Caco-2 (cell line): ENCODE data around the gene FAM53A. TPM values are rescaled to one million over a fixed set of nuclear protein-coding genes. Genes with fewer than 3 reads are reported as not detected.

ENCODE experiments used
- BruUV-seq: library from RNA; stranded (reverse); fragments of 400-500 nt; replicated peaks from 2 replicates; lab custom pipeline; 2021; lab: Mats Ljungman, UMichigan
- CTCF ChIA-PET: fragments of 300-600 bp; sonication (Branson Sonifier 250); formaldehyde crosslinking; loops from one replicate; lab custom pipeline; 2022; ENCODE audit warnings: antibody characterized with exemption; lab: Charles Lee
- POLR2A ChIA-PET: fragments of 300-600 bp; sonication (Branson Sonifier 250); formaldehyde crosslinking; loops from one replicate; lab custom pipeline; 2022; ENCODE audit warnings: antibody characterized with exemption; lab: Charles Lee
- DNase-seq, 2 experiments: peaks; one replicate each; pipeline versions ENCODE4 v3.0.0 to v3.0.0-alpha.2; 2020 to 2022
- H3K27me3 ChIP-seq: replicated peaks from 2 replicates; pipeline ENCODE4 v1.6.0; 2011; ENCODE audit warnings: low read length; ENCODE audit not compliant: control insufficient read depth, insufficient read depth
- H3K36me3 ChIP-seq: 2 replicates; pipeline ENCODE4 v1.5.1; 2011; ENCODE audit warnings: low read length; ENCODE audit not compliant: control insufficient read depth, insufficient read depth
- H3K4me1 ChIP-seq: fragments of 250-450 bp; sonication (Bioruptor Pico); 2 replicates; pipeline ENCODE4 v1.5.1; 2020; ENCODE audit warnings: mild to moderate bottlenecking
- H3K4me3 ChIP-seq: 2 replicates; pipeline ENCODE4 v1.5.1; 2011; ENCODE audit warnings: low read depth, mild to moderate bottlenecking, control low read depth, low read length
- H3K9me3 ChIP-seq: fragments of 250-450 bp; sonication (Bioruptor Pico); 2 replicates; pipeline ENCODE4 v1.5.1; 2020; ENCODE audit warnings: mild to moderate bottlenecking, moderate library complexity
- H3K27ac Mint-ChIP-seq: one replicate; pipeline ENCODE4 v1.8.0; 2022; ENCODE audit warnings: mixed read lengths; ENCODE audit not compliant: unreplicated experiment
- H3K27me3 Mint-ChIP-seq: one replicate; pipeline ENCODE4 v1.8.0; 2022; ENCODE audit warnings: mixed read lengths; ENCODE audit not compliant: insufficient read depth, unreplicated experiment
- H3K36me3 Mint-ChIP-seq: one replicate; pipeline ENCODE4 v1.8.0; 2022; ENCODE audit warnings: mild to moderate bottlenecking, mixed read lengths; ENCODE audit not compliant: insufficient read depth, unreplicated experiment
- H3K4me1 Mint-ChIP-seq: one replicate; pipeline ENCODE4 v1.8.0; 2022; ENCODE audit warnings: low read depth, mixed read lengths; ENCODE audit not compliant: unreplicated experiment
- H3K4me3 Mint-ChIP-seq: one replicate; pipeline ENCODE4 v1.8.0; 2022; ENCODE audit warnings: mild to moderate bottlenecking, moderate library complexity, mixed read lengths; ENCODE audit not compliant: unreplicated experiment
- H3K9me3 Mint-ChIP-seq: one replicate; pipeline ENCODE4 v1.8.0; 2022; ENCODE audit warnings: mixed read lengths; ENCODE audit not compliant: unreplicated experiment
- intact Hi-C: fragments of 100-400 bp; cut with micrococcal nuclease; formaldehyde crosslinking; loops from one replicate; pipeline ENCODE4 v1.10.0; 2022; ENCODE audit not compliant: unreplicated experiment
- total RNA-seq: library from RNA; stranded (reverse); gene quantifications from 2 replicates; pipeline ENCODE4 v1.2.3, GENCODE V29; 2022
- TF ChIP-seq, protein P1 (sequence below), 2 experiments: fragments of 200-600 bp in 1 of 2; IDR thresholded peaks; 1 replicate in 1 of 2; 2 replicates in 1 of 2; pipeline versions ENCODE4 v1.5.1 to v1.8.0; 2011 to 2022; ENCODE audit warnings: antibody characterized with exemption in 1 of 2, control low read depth in 1 of 2, inconsistent platforms in 1 of 2, low read depth in 1 of 2, low read length in 1 of 2, mild to moderate bottlenecking in 1 of 2, moderate library complexity in 1 of 2; ENCODE audit not compliant: insufficient read depth in 1 of 2, severe bottlenecking in 1 of 2, unreplicated experiment in 1 of 2

Gene FAM53A
- total RNA-seq, 1 experiment from 2014 or later = 4.1 TPM

DNA sequence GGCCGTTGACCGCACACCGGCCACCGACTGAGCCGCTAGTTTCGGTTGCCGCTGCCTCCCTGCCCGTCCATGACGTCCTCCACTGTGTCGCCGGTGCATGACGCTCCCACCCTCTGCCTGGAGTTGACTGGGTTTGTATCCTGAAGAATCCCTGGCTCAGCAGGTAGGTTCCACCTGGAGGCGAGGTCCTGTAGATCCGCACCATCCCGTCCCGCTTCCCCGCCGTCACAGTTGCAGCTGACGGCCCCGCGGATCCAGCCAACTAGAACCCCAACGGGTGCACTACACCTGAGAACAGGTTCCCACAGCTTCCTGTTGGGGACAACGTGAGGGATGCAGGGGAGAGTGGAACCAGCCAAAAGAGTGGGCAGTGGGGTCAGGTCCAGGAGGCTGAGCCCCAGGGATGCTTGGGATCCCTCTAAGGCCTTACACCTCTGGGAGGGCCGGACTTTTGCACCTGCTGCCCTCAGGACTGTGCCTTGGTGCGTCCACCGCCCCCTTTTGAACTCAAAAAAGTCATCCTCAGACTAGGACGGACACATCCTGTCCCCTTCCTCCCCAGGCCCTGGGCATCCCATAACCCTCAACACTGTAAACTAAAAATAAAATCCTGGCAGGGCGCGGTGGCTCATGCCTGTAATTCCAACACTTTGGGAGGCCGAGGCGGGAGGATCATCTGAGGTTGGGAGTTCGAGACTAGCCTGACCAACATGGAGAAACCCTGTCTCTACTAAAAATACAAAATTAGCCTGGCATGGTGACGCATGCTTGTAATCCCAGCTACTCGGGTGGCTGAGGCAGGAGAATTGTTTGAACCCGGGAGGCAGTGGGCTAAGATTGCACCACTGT, 29.1 kb upstream of the FAM53A start:
- Histone ChIP-seq H3K4me1 (peaks cover 22% of the 10 kb centered on the region), H3K36me3 (peaks cover 1% of the 10 kb centered on the region; the same call in 1 of the 2 replicates), H3K27me3 (no peaks in the 10 kb centered on the region), H3K9me3 (no peaks in the 10 kb centered on the region), H3K4me3 (peak overlapping the region; percentile 68)
- H3K4me1 Mint-ChIP-seq = peaks cover 27% of the 10 kb centered on the region
- TSS peak; percentile 73 for BruUV-seq
- H3K27me3 Mint-ChIP-seq = no peaks in the 10 kb centered on the region
- peak in 1 of 2 experiments; percentile 75 for DNase-seq
- H3K36me3 Mint-ChIP-seq = peaks cover 67% of the 10 kb centered on the region
- ChIA-PET POLR2A (interaction anchor here (1.3 to 2.0 kb wide), 2 partner anchors 8 to 20 kb away, joined by 16 to 42 read pairs; partner anchors contain the start of genes TACC3 and TMEM129), CTCF (interaction anchor here (0.6 to 1.8 kb wide), 2 partner anchors 20 to 55 kb away, joined by 4 to 13 read pairs; no protein-coding TSS in a partner anchor)
- intact Hi-C loops = loop anchor here (1.0 to 5.0 kb wide), 3 partner anchors 8 to 549 kb away; partner anchors contain the start of genes MXD4, TACC3 and TMEM129
- no peaks in the 10 kb centered on the region for H3K9me3 Mint-ChIP-seq
- TF ChIP-seq, protein P1, sequence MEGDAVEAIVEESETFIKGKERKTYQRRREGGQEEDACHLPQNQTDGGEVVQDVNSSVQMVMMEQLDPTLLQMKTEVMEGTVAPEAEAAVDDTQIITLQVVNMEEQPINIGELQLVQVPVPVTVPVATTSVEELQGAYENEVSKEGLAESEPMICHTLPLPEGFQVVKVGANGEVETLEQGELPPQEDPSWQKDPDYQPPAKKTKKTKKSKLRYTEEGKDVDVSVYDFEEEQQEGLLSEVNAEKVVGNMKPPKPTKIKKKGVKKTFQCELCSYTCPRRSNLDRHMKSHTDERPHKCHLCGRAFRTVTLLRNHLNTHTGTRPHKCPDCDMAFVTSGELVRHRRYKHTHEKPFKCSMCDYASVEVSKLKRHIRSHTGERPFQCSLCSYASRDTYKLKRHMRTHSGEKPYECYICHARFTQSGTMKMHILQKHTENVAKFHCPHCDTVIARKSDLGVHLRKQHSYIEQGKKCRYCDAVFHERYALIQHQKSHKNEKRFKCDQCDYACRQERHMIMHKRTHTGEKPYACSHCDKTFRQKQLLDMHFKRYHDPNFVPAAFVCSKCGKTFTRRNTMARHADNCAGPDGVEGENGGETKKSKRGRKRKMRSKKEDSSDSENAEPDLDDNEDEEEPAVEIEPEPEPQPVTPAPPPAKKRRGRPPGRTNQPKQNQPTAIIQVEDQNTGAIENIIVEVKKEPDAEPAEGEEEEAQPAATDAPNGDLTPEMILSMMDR (IDR thresholded peaks at IDR 0.05; ENCODE audit: insufficient read depth in 1 of 2, low read depth in 1 of 2, low read length in 1 of 2, severe bottlenecking in 1 of 2, unreplicated experiment in 1 of 2) = no peak
- H3K4me3 Mint-ChIP-seq = peak overlapping the region; percentile 99
- peak overlapping the region; percentile 99 for H3K27ac Mint-ChIP-seq

DNA sequence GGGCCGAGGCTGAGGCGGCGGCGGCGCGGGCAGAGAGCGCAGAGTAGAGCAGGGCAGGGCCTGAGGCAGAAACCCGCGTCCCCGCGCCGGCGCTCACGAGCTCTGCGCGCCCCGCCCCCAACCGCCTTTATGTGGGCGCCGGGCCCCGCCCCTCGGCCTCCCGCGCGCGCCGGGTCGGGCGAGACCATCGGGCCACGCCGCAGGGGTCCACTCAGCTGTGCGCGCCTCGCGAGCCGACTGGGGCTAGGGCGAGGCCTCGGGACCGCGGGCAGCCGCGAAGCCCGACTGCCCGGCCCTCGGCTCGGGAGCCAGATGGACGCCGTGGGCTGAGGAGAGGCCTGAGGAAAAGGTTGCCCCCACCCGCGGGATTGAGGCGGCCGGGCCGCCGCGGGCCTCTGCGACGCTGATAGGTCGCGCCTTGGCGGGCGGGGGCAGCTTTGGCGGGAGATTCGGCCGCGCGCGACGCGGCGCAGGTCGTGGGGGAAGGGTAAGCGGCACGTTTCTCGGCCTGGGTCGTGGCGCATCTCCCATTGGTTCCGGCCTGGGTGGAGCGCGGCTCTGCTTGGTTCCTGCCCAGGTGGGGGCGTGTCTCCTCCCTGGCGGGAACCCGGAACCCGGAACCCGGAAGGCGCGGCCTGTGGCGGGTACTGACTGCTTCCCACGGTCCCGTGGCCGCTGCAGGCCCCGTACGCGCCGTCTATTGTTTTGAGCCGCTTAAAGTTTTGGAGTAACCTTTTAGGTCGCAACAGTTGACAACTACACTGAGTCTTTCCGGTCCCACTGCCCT, 28.3 kb upstream of the FAM53A start, which contains the start of gene SLBP:
SLBP (minus strand) TSS at position 104 of the 787 bp plus-strand sequence. CDS start 131 bp downstream, outside the sequence.
- peaks cover 29% of the 10 kb centered on the region for H3K4me1 Mint-ChIP-seq
- peaks cover 29% of the 10 kb centered on the region for H3K4me1 ChIP-seq
- H3K36me3 Mint-ChIP-seq = peaks cover 72% of the 10 kb centered on the region
- no peaks in the 10 kb centered on the region for H3K9me3 ChIP-seq
- no peaks in the 10 kb centered on the region for H3K27me3 Mint-ChIP-seq
- peak; percentile 97 to 98 for DNase-seq
- ChIA-PET CTCF (interaction anchor here (0.6 to 1.8 kb wide), 4 partner anchors 9 to 56 kb away, joined by 4 to 13 read pairs (median 6); partner anchors contain the start of genes TACC3 and TMEM129), POLR2A (interaction anchor here (0.6 to 2.0 kb wide), 7 partner anchors 9 to 367 kb away, joined by 3 to 42 read pairs (median 6); partner anchors contain the start of genes NSD2, TACC3, TMEM129 and UVSSA)
- intact Hi-C loops = loop anchor here (1.0 to 5.0 kb wide), 3 partner anchors 9 to 550 kb away; partner anchors contain the start of genes MXD4, TACC3 and TMEM129
- H3K36me3 ChIP-seq = peaks cover under 1% of the 10 kb centered on the region; the same call in 1 of the 2 replicates
- TF ChIP-seq, protein P1 (IDR thresholded peaks at IDR 0.05; ENCODE audit: insufficient read depth in 1 of 2, low read depth in 1 of 2, low read length in 1 of 2, severe bottlenecking in 1 of 2, unreplicated experiment in 1 of 2) = no peak
- peak within 1 kb of the TSS; percentile 99 for H3K4me3 Mint-ChIP-seq
- H3K27ac Mint-ChIP-seq = peak within 1 kb of the TSS; percentile 99
- H3K27me3 ChIP-seq = no peaks in the 10 kb centered on the region
- no TSS peak for BruUV-seq
- peak within 1 kb of the TSS; percentile 68 for H3K4me3 ChIP-seq
- H3K9me3 Mint-ChIP-seq = no peaks in the 10 kb centered on the region
